OCI-LY7 (cell line): ENCODE measurements around the gene CCDC68.

ENCODE experiments used
- CTCF ChIP-seq: fragments of 200-600 bp; sonication (generic); conservative IDR thresholded peaks from 2 replicates; pipeline ENCODE4 v1.5.1; 2014; ENCODE audit warnings: mild to moderate bottlenecking, antibody characterized with exemption, low read length, moderate library complexity, mixed read lengths
- EZH2phosphoT487 ChIP-seq: fragments of 200-600 bp; sonication (generic); IDR thresholded peaks from 2 replicates; pipeline ENCODE4 v1.6.1; 2018; ENCODE audit warnings: low read depth, borderline replicate concordance, mild to moderate bottlenecking, mixed run types, antibody characterized with exemption, low read length, moderate library complexity, mixed read lengths

- TF ChIP-seq CTCF: no peak
- no peak for TF ChIP-seq EZH2phosphoT487
These were observed 1.9 kb downstream of the CCDC68 start for GRCh38 chr18:54957296-54957832.
